Stomach (tissue), 9 donors: Measurements from ENCODE around the gene NDUFS4. TPM values are rescaled to one million over a fixed set of nuclear protein-coding genes. Genes with fewer than 3 reads are reported as not detected.
"Not testable (repeated sequence)": the region's sequence is repeated elsewhere in the genome, so short reads cannot be mapped to it uniquely, and the experiment has no call there.

Experiments used
- DNase-seq, 2 donors: peaks; one replicate each; pipeline versions ENCODE4 v3.0.0 to v3.0.0-alpha.2; 2013 to 2019
- H3K27ac ChIP-seq, 5 donors: fragments of 200-600 bp in 4 of 5; sonication (generic) in 4 of 5; one replicate each; pipeline ENCODE4 v1.5.1; 2013 to 2019; ENCODE audit warnings: mild to moderate bottlenecking in 1 of 5, moderate library complexity in 1 of 5
- H3K27me3 ChIP-seq, 3 donors: fragments of 200-600 bp; sonication (generic); one replicate each; pipeline ENCODE4 v1.5.1; 2017 to 2019; ENCODE audit warnings: mixed run types in 1 of 3
- H3K36me3 ChIP-seq, 4 donors: fragments of 200-600 bp; sonication (generic); 1 replicate in 3 of 4; 2 replicates in 1 of 4; pipeline ENCODE4 v1.5.1; 2016 to 2019
- H3K4me1 ChIP-seq, 4 donors: fragments of 200-600 bp; sonication (generic); one replicate each; pipeline ENCODE4 v1.5.1; 2016 to 2019
- H3K4me3 ChIP-seq, 4 donors: fragments of 200-600 bp; sonication (generic) in 3 of 4; one replicate each; pipeline ENCODE4 v1.5.1; 2016 to 2019; ENCODE audit warnings: mild to moderate bottlenecking in 1 of 4
- H3K9me3 ChIP-seq, 4 donors: fragments of 200-600 bp; sonication (generic); one replicate each; pipeline ENCODE4 v1.5.1; 2016 to 2019
- CTCF ChIP-seq, 7 experiments: fragments of 450-650 bp in 4 of 7; fragments of 200-600 bp in 3 of 7; sonication (generic) in 3 of 7; IDR thresholded peaks; one replicate each; pipeline ENCODE4 v1.5.1; 2016 to 2019; ENCODE audit warnings: antibody characterized with exemption in 7 of 7, control low read depth in 2 of 7, mild to moderate bottlenecking in 1 of 7
- EP300 ChIP-seq: sonication (generic); formaldehyde crosslinking; IDR thresholded peaks from one replicate; pipeline ENCODE4 v1.6.1; 2017; ENCODE audit warnings: antibody characterized with exemption
- POLR2A ChIP-seq, 4 donors: fragments of 450-650 bp; IDR thresholded peaks; one replicate each; pipeline ENCODE4 v1.6.1; 2016; ENCODE audit warnings: antibody characterized with exemption in 4 of 4, control low read depth in 2 of 4, mild to moderate bottlenecking in 1 of 4, moderate library complexity in 1 of 4
- POLR2AphosphoS5 ChIP-seq, 3 donors: sonication (generic); formaldehyde crosslinking; IDR thresholded peaks; one replicate each; pipeline ENCODE4 v1.6.1; 2016; ENCODE audit warnings: antibody characterized with exemption in 3 of 3
- WGBS, 5 donors: extraction: QIAGEN DNeasy Blood & Tissue Kit in 3 of 5; methylation state at CpG; one replicate each; pipeline versions ENCODE4 v1.1.5 to v1.1.7; 2013 to 2018; 5-methylcytosine and 5-hydroxymethylcytosine counted together
- intact Hi-C: fragments of 100-400 bp; cut with DNase I; formaldehyde crosslinking; loops from one replicate; pipeline ENCODE4 v1.15.1; 2023; ENCODE audit warnings: low total_unique reads
- polyA plus RNA-seq, 3 donors: library from polyadenylated mRNA; stranded (reverse); fragments of 200-250 nt; gene quantifications; one replicate each; pipeline ENCODE4 v1.2.3, GENCODE V29; 2013
- total RNA-seq, 5 donors: library from RNA; depleted of rRNA; stranded (reverse); fragments of >200 nt; gene quantifications; one replicate each; pipeline versions ENCODE4 v1.1.0 to v1.2.3, GENCODE V29; 2014 to 2016
- donor health status: healthy with polysubstance abuse.
- donor health status: Bipolar disorder and iron deficiency.
- donor health status: healthy.

The NDUFS4 gene
- total and polyA plus RNA-seq, 8 donors: 8.7 to 103 (median 85.2) TPM

- Histone ChIP-seq H3K9me3 (peaks cover 0 to under 1% (median 0%) of the 10 kb centered on the region in 4 donors), H3K27ac (no peak overlapping the region), H3K36me3 (peaks cover 5 to 24% (median 21%) of the 10 kb centered on the region in 4 donors), H3K4me3 (no peak overlapping the region), H3K4me1 (no peaks in the 10 kb centered on the region), H3K27me3 (no peaks in the 10 kb centered on the region)
- DNase-seq: no peak
- TF ChIP-seq POLR2A (IDR thresholded peaks at IDR 0.05) (no peak), EP300 (no peak), POLR2AphosphoS5 (IDR thresholded peaks at IDR 0.05) (no peak), CTCF (IDR thresholded peaks at IDR 0.05) (no peak)
- 88 to 100% (median 100%) methylated on average over 1 of the region's 1 CpG for WGBS, 5 donors
- intact Hi-C loops: no loop called here
These were observed 120.6 kb downstream of the NDUFS4 start for GRCh38 chr5:53681079-53681478.

- Histone ChIP-seq H3K36me3 (peaks cover 0 to 5% (median 0%) of the 10 kb centered on the region in 4 donors), H3K9me3 (peaks cover 0 to 70% (median 45%) of the 10 kb centered on the region in 4 donors), H3K27ac (no peak overlapping the region), H3K4me3 (no peak overlapping the region), H3K4me1 (no peaks in the 10 kb centered on the region), H3K27me3 (no peaks in the 10 kb centered on the region)
- intact Hi-C loops: no loop called here
- TF ChIP-seq EP300: no peak
- TF ChIP-seq CTCF (IDR thresholded peaks at IDR 0.05): no peak
- TF ChIP-seq POLR2A (IDR thresholded peaks at IDR 0.05): no peak
- TF ChIP-seq POLR2AphosphoS5 (IDR thresholded peaks at IDR 0.05): no peak
- DNase-seq: no peak
These were observed 130.6 kb downstream of the NDUFS4 start for GRCh38 chr5:53691014-53691413.

- TF ChIP-seq CTCF (IDR thresholded peaks at IDR 0.05) (no peak), POLR2AphosphoS5 (IDR thresholded peaks at IDR 0.05) (no peak)
- Histone ChIP-seq H3K9me3 (peaks cover 0 to 65% (median 53%) of the 10 kb centered on the region in 4 donors), H3K36me3 (no peaks in the 10 kb centered on the region), H3K27ac (no peak overlapping the region), H3K4me1 (no peaks in the 10 kb centered on the region), H3K4me3 (no peak overlapping the region), H3K27me3 (no peaks in the 10 kb centered on the region)
- intact Hi-C loops: no loop called here
- no peak for DNase-seq
- WGBS, 5 donors: 46 to 98% (median 94%) methylated on average over 1 of the region's 1 CpG
These were observed 134.1 kb downstream of the NDUFS4 start for GRCh38 chr5:53694520-53695022.

GRCh38 chr5:53710405-53710804, 150.0 kb downstream of the NDUFS4 start:
- H3K36me3 ChIP-seq, intact Hi-C loops, H3K27me3 ChIP-seq, H3K4me3 ChIP-seq, DNase-seq, H3K4me1 ChIP-seq, H3K27ac ChIP-seq: not testable (repeated sequence)
- WGBS, 5 donors: 90 to 100% (median 97%) methylated on average over 1 of the region's 1 CpG
- H3K9me3 ChIP-seq: peaks cover 4 to 53% (median 31%) of the 10 kb centered on the region in 4 donors

- Histone ChIP-seq H3K4me1 (no peaks in the 10 kb centered on the region), H3K27ac (no peak overlapping the region), H3K4me3 (no peak overlapping the region), H3K27me3 (no peaks in the 10 kb centered on the region), H3K9me3 (peaks cover 0 to 50% (median 20%) of the 10 kb centered on the region in 4 donors), H3K36me3 (no peaks in the 10 kb centered on the region)
- intact Hi-C loops: no loop called here
- 78 to 96% (median 91%) methylated on average over 4 of the region's 4 CpGs; no CpG with 5 or more reads in 1 of the 5 donors for WGBS, 5 donors
- no peak for DNase-seq
- no peak for TF ChIP-seq POLR2A (IDR thresholded peaks at IDR 0.05)
- no peak for TF ChIP-seq EP300
- no peak for TF ChIP-seq POLR2AphosphoS5 (IDR thresholded peaks at IDR 0.05)
- TF ChIP-seq CTCF (IDR thresholded peaks at IDR 0.05): no peak
These were observed 151.9 kb downstream of the NDUFS4 start for GRCh38 chr5:53712327-53712726.
